ENCODE data around the gene PRUNE2. TPM values are rescaled to one million over a fixed set of nuclear protein-coding genes. Genes with fewer than 3 reads are reported as not detected.

The PRUNE2 gene
- polyA plus RNA-seq, 1 donor (not counting 4 experiments of a cell fraction or from before 2014, with no cell fraction given) = 0.41 TPM

- H3K4me3 ChIP-seq (ENCODE audit: control insufficient read depth in 2 of 3, extremely low read depth in 1 of 3, insufficient read depth in 2 of 3, low read depth in 1 of 3, low read length in 3 of 3) = peak overlapping the region in 2 of 3 experiments; percentile 67 to 79
- H3K27ac ChIP-seq (ENCODE audit: control insufficient read depth, insufficient read depth, low read length) = no peak overlapping the region
- H2AFZ ChIP-seq (ENCODE audit: control insufficient read depth, low read length) = no peak overlapping the region
- peak overlapping the region; percentile 89 for H3K4me2 ChIP-seq (ENCODE audit: control insufficient read depth, extremely low read depth, insufficient read depth, low read depth, low read length)
- H3K79me2 ChIP-seq (ENCODE audit: control insufficient read depth, insufficient read depth, low read length) = no peaks in the 10 kb centered on the region
- DNase-seq (ENCODE audit: low read depth, low spot score) (no peak), FAIRE-seq (peak; percentile 17)
- no peak overlapping the region for H3K9ac ChIP-seq (ENCODE audit: control insufficient read depth, extremely low read depth, insufficient read depth, low read length)
- H3K4me1 ChIP-seq (ENCODE audit: control insufficient read depth, extremely low read depth, insufficient read depth, low read length) = peaks cover 9% of the 10 kb centered on the region
- no peaks in the 10 kb centered on the region for H3K9me3 ChIP-seq (ENCODE audit: control insufficient read depth, low read depth, low read length)
- no peaks in the 10 kb centered on the region for H3K36me3 ChIP-seq (ENCODE audit: control insufficient read depth in 2 of 2, extremely low read depth in 1 of 2, insufficient read depth in 2 of 2, low read length in 2 of 2)
- TF ChIP-seq, protein P1, sequence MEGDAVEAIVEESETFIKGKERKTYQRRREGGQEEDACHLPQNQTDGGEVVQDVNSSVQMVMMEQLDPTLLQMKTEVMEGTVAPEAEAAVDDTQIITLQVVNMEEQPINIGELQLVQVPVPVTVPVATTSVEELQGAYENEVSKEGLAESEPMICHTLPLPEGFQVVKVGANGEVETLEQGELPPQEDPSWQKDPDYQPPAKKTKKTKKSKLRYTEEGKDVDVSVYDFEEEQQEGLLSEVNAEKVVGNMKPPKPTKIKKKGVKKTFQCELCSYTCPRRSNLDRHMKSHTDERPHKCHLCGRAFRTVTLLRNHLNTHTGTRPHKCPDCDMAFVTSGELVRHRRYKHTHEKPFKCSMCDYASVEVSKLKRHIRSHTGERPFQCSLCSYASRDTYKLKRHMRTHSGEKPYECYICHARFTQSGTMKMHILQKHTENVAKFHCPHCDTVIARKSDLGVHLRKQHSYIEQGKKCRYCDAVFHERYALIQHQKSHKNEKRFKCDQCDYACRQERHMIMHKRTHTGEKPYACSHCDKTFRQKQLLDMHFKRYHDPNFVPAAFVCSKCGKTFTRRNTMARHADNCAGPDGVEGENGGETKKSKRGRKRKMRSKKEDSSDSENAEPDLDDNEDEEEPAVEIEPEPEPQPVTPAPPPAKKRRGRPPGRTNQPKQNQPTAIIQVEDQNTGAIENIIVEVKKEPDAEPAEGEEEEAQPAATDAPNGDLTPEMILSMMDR (optimal IDR thresholded peaks at IDR 0.05 in 1 of 3, IDR thresholded peaks at IDR 0.05 in 1 of 3, conservative IDR thresholded peaks at IDR 0.05 in 1 of 3; ENCODE audit: extremely low read depth in 1 of 3, insufficient read depth in 2 of 3, low read length in 3 of 3) = no peak
- peak; percentile 0 for TF ChIP-seq EZH2 (IDR thresholded peaks at IDR 0.05; ENCODE audit: low read length)
- dilution Hi-C loops (cut with MboI; ENCODE audit: extremely low pct_ligation_motif_present, low sequenced_read_pairs) = no loop called here
- no peaks in the 10 kb centered on the region for H4K20me1 ChIP-seq (ENCODE audit: control insufficient read depth, extremely low read depth, insufficient read depth, low read length)
- peaks cover 18% of the 10 kb centered on the region for H3K27me3 ChIP-seq (ENCODE audit: control insufficient read depth, extremely low read depth, insufficient read depth, low read length)
- H3K9me1 ChIP-seq (ENCODE audit: control insufficient read depth, extremely low read depth, insufficient read depth, low read length) = no peaks in the 10 kb centered on the region
These were observed 1.1 kb downstream of the PRUNE2 start for GRCh38 chr9:76904661-76905457.

GRCh38 chr9:76902395-76902794 is 3.5 kb downstream of the PRUNE2 start:
- FAIRE-seq (no peak), DNase-seq (ENCODE audit: low read depth, low spot score) (no peak)
- no peaks in the 10 kb centered on the region for H3K79me2 ChIP-seq (ENCODE audit: control insufficient read depth, insufficient read depth, low read length)
- no peaks in the 10 kb centered on the region for H3K36me3 ChIP-seq (ENCODE audit: control insufficient read depth in 2 of 2, extremely low read depth in 1 of 2, insufficient read depth in 2 of 2, low read length in 2 of 2)
- H4K20me1 ChIP-seq (ENCODE audit: control insufficient read depth, extremely low read depth, insufficient read depth, low read length) = no peaks in the 10 kb centered on the region
- no peak overlapping the region for H3K4me3 ChIP-seq (ENCODE audit: control insufficient read depth in 2 of 3, extremely low read depth in 1 of 3, insufficient read depth in 2 of 3, low read depth in 1 of 3, low read length in 3 of 3)
- no peak overlapping the region for H3K4me2 ChIP-seq (ENCODE audit: control insufficient read depth, extremely low read depth, insufficient read depth, low read depth, low read length)
- no peak overlapping the region for H3K27ac ChIP-seq (ENCODE audit: control insufficient read depth, insufficient read depth, low read length)
- H2AFZ ChIP-seq (ENCODE audit: control insufficient read depth, low read length) = no peak overlapping the region
- dilution Hi-C loops (cut with MboI; ENCODE audit: extremely low pct_ligation_motif_present, low sequenced_read_pairs) = no loop called here
- H3K4me1 ChIP-seq (ENCODE audit: control insufficient read depth, extremely low read depth, insufficient read depth, low read length) = peaks cover 9% of the 10 kb centered on the region
- peaks cover 18% of the 10 kb centered on the region for H3K27me3 ChIP-seq (ENCODE audit: control insufficient read depth, extremely low read depth, insufficient read depth, low read length)
- no peaks in the 10 kb centered on the region for H3K9me3 ChIP-seq (ENCODE audit: control insufficient read depth, low read depth, low read length)
- no peak for TF ChIP-seq EZH2 (IDR thresholded peaks at IDR 0.05; ENCODE audit: low read length)
- TF ChIP-seq, protein P1 (optimal IDR thresholded peaks at IDR 0.05 in 1 of 3, IDR thresholded peaks at IDR 0.05 in 1 of 3, conservative IDR thresholded peaks at IDR 0.05 in 1 of 3; ENCODE audit: extremely low read depth in 1 of 3, insufficient read depth in 2 of 3, low read length in 3 of 3) = no peak
- no peak overlapping the region for H3K9ac ChIP-seq (ENCODE audit: control insufficient read depth, extremely low read depth, insufficient read depth, low read length)
- no peaks in the 10 kb centered on the region for H3K9me1 ChIP-seq (ENCODE audit: control insufficient read depth, extremely low read depth, insufficient read depth, low read length)

All from keratinocyte (primary cell).